GM23338 (cell line): ENCODE measurements around the gene SMCR8. TPM values are rescaled to one million over a fixed set of nuclear protein-coding genes. Genes with fewer than 3 reads are reported as not detected.

Experiments used
- ATAC-seq: fragments of 200-7000 bp; cut with Tn5 transposase; 3 replicates; pipeline ENCODE4 v1.9.1; 2020
- DNase-seq: peaks from one replicate; pipeline ENCODE4 v3.0.0-alpha.2; 2015; ENCODE audit warnings: low spot score
- H2AFZ ChIP-seq: fragments of 200-600 bp; sonication (generic); 2 replicates; pipeline ENCODE4 v1.8.0; 2016; ENCODE audit warnings: antibody characterized with exemption, mild to moderate bottlenecking, moderate library complexity
- H3F3A ChIP-seq: fragments of 200-600 bp; sonication (generic); replicated peaks from 2 replicates; pipeline ENCODE4 v1.8.0; 2017; ENCODE audit warnings: antibody characterized with exemption, mixed run types, low read depth
- H3K27ac ChIP-seq: fragments of 200-600 bp; sonication (generic); 2 replicates; pipeline ENCODE4 v1.6.1; 2016; ENCODE audit warnings: low read depth
- H3K27me3 ChIP-seq: fragments of 200-600 bp; sonication (generic); 2 replicates; pipeline ENCODE4 v1.8.0; 2016; ENCODE audit warnings: mild to moderate bottlenecking, mixed run types, moderate library complexity; ENCODE audit not compliant: insufficient read depth
- H3K36me3 ChIP-seq: fragments of 200-600 bp; sonication (generic); 2 replicates; pipeline ENCODE4 v1.8.0; 2016; ENCODE audit warnings: mild to moderate bottlenecking; ENCODE audit not compliant: insufficient read depth
- H3K4me1 ChIP-seq: fragments of 200-600 bp; sonication (generic); 2 replicates; pipeline ENCODE4 v1.8.0; 2016; ENCODE audit warnings: mild to moderate bottlenecking, moderate library complexity; ENCODE audit not compliant: insufficient read depth
- H3K4me2 ChIP-seq: fragments of 200-600 bp; sonication (generic); 2 replicates; pipeline ENCODE4 v1.7.1; 2017; ENCODE audit warnings: mixed run types
- H3K4me3 ChIP-seq: fragments of 200-600 bp; sonication (generic); 2 replicates; pipeline ENCODE4 v1.6.1; 2016; ENCODE audit warnings: mixed run types
- H3K79me2 ChIP-seq: fragments of 200-600 bp; sonication (generic); replicated peaks from 2 replicates; pipeline ENCODE4 v1.8.0; 2017; ENCODE audit warnings: mild to moderate bottlenecking; ENCODE audit not compliant: insufficient read depth
- H3K9me2 ChIP-seq: fragments of 200-600 bp; sonication (generic); 2 replicates; pipeline ENCODE4 v1.8.0; 2017; ENCODE audit not compliant: insufficient read depth
- H4K20me1 ChIP-seq: fragments of 200-600 bp; sonication (generic); replicated peaks from 2 replicates; pipeline ENCODE4 v1.8.0; 2017; ENCODE audit warnings: mild to moderate bottlenecking; ENCODE audit not compliant: insufficient read depth
- H3K27ac Mint-ChIP-seq: 2 replicates; pipeline ENCODE4 v1.8.0; 2020; ENCODE audit warnings: inconsistent platforms, mild to moderate bottlenecking, moderate library complexity, mixed read lengths
- H3K27me3 Mint-ChIP-seq: 3 replicates; pipeline ENCODE4 v1.8.0; 2022; ENCODE audit warnings: low read depth, mild to moderate bottlenecking, moderate library complexity, mixed read lengths, inconsistent platforms; ENCODE audit not compliant: insufficient read depth, poor library complexity
- H3K36me3 Mint-ChIP-seq: 3 replicates; pipeline ENCODE4 v1.8.0; 2021; ENCODE audit warnings: low read depth, mild to moderate bottlenecking, inconsistent platforms, moderate library complexity, mixed read lengths
- H3K4me1 Mint-ChIP-seq: 3 replicates; pipeline ENCODE4 v1.8.0; 2020; ENCODE audit warnings: mild to moderate bottlenecking, inconsistent platforms, mixed read lengths
- H3K4me3 Mint-ChIP-seq: 3 replicates; pipeline ENCODE4 v1.8.0; 2021; ENCODE audit warnings: moderate library complexity, mild to moderate bottlenecking, inconsistent platforms, mixed read lengths
- H3K9me3 Mint-ChIP-seq: 3 replicates; pipeline ENCODE4 v1.8.0; 2020; ENCODE audit warnings: moderate library complexity, mild to moderate bottlenecking, inconsistent platforms, mixed read lengths
- EZH2 ChIP-seq: fragments of 200-600 bp; sonication (generic); IDR thresholded peaks from one replicate; pipeline ENCODE4 v1.8.0; 2017; ENCODE audit warnings: antibody characterized with exemption, mild to moderate bottlenecking, low read depth; ENCODE audit not compliant: unreplicated experiment
- JUNB ChIP-seq: IDR thresholded peaks from one replicate; pipeline ENCODE4 v1.6.1; 2016; ENCODE audit warnings: antibody characterized with exemption; ENCODE audit not compliant: unreplicated experiment
- NANOG ChIP-seq: IDR thresholded peaks from 2 replicates; pipeline ENCODE4 v1.6.1; 2016; ENCODE audit warnings: antibody characterized with exemption, borderline replicate concordance
- POLR2AphosphoS5 ChIP-seq: IDR thresholded peaks from 2 replicates; pipeline ENCODE4 v1.6.1; 2016; ENCODE audit warnings: antibody characterized with exemption, low read depth
- STAT1 ChIP-seq: IDR thresholded peaks from one replicate; pipeline ENCODE4 v1.6.1; 2016; ENCODE audit warnings: antibody characterized with exemption; ENCODE audit not compliant: unreplicated experiment
- ZNF331 ChIP-seq: fragments of 250-450 bp; sonication (Bioruptor Pico); IDR thresholded peaks from 2 replicates; pipeline ENCODE4 v1.5.0; 2020; ENCODE audit warnings: low read depth, mild to moderate bottlenecking, moderate library complexity
- ZNF462 ChIP-seq: fragments of 250-450 bp; sonication (Bioruptor Pico); IDR thresholded peaks from 2 replicates; pipeline ENCODE4 v1.5.0; 2020; ENCODE audit warnings: mild to moderate bottlenecking, moderate library complexity
- polyA plus RNA-seq: library from polyadenylated mRNA; unstranded; fragments of >200 nt; fragmentation: Nextera tagmentation; extraction: Ambion mirVana; gene quantifications from 2 replicates; pipeline ENCODE4 v1.2.1, GENCODE V29; 2016
- total RNA-seq: library from RNA; depleted of rRNA; stranded (reverse); fragments of >200 nt; shearing (Covaris generic); gene quantifications from 2 replicates; pipeline ENCODE4 v1.2.3, GENCODE V29; 2014

The SMCR8 gene
- total and polyA plus RNA-seq, 2 experiments from 2014 or later: 1.5 to 20.1 TPM

- no peak for TF ChIP-seq ZNF462 (CRISPR knock-in tag)
- TF ChIP-seq JUNB: no peak
- TF ChIP-seq NANOG: no peak
- TF ChIP-seq ZNF331: no peak
- TF ChIP-seq STAT1: no peak
These were observed 24.8 kb downstream of the SMCR8 start (continued) for GRCh38 chr17:18339933-18340332.

- Mint-ChIP-seq H3K4me3 (no peak overlapping the region), H3K9me3 (peaks cover 7% of the 10 kb centered on the region), H3K4me1 (no peaks in the 10 kb centered on the region), H3K36me3 (peaks cover 92% of the 10 kb centered on the region), H3K27ac (no peak overlapping the region), H3K27me3 (peaks cover 11% of the 10 kb centered on the region)
- H3K9me2 ChIP-seq: no peaks in the 10 kb centered on the region
- H3K4me2 ChIP-seq: no peak overlapping the region
- no peak overlapping the region for H3K4me3 ChIP-seq
- H3K79me2 ChIP-seq: no peaks in the 10 kb centered on the region
- ATAC-seq (no peak), DNase-seq (no peak)
- no peaks in the 10 kb centered on the region for H4K20me1 ChIP-seq
- H3K4me1 ChIP-seq: no peaks in the 10 kb centered on the region
- H2AFZ ChIP-seq: no peak overlapping the region
- H3K36me3 ChIP-seq: peaks cover 62% of the 10 kb centered on the region
- H3K27ac ChIP-seq: no peak overlapping the region
- TF ChIP-seq STAT1 (no peak), EZH2 (no peak), ZNF462 (CRISPR knock-in tag) (no peak), ZNF331 (no peak), POLR2AphosphoS5 (no peak), JUNB (no peak)
- no peaks in the 10 kb centered on the region for H3F3A ChIP-seq
- H3K27me3 ChIP-seq: no peaks in the 10 kb centered on the region
These were observed 28.9 kb downstream of the SMCR8 start for GRCh38 chr17:18344021-18344420.
